GM19467 (cell line): ENCODE data around the gene MPI.
A peak's percentile ranks its signal among the peaks of the same experiment; 100 is the strongest.
"Not testable (repeated sequence)": the region's sequence is repeated elsewhere in the genome, so short reads cannot be mapped to it uniquely, and the experiment has no call there.

Source experiments
- ATAC-seq: cut with Tn5 transposase; IDR thresholded peaks from one replicate; pipeline ENCODE4 v1.9.1; 2021; ENCODE audit warnings: mild to moderate bottlenecking, moderate library complexity; ENCODE audit not compliant: unreplicated experiment

Gene MPI

DNA sequence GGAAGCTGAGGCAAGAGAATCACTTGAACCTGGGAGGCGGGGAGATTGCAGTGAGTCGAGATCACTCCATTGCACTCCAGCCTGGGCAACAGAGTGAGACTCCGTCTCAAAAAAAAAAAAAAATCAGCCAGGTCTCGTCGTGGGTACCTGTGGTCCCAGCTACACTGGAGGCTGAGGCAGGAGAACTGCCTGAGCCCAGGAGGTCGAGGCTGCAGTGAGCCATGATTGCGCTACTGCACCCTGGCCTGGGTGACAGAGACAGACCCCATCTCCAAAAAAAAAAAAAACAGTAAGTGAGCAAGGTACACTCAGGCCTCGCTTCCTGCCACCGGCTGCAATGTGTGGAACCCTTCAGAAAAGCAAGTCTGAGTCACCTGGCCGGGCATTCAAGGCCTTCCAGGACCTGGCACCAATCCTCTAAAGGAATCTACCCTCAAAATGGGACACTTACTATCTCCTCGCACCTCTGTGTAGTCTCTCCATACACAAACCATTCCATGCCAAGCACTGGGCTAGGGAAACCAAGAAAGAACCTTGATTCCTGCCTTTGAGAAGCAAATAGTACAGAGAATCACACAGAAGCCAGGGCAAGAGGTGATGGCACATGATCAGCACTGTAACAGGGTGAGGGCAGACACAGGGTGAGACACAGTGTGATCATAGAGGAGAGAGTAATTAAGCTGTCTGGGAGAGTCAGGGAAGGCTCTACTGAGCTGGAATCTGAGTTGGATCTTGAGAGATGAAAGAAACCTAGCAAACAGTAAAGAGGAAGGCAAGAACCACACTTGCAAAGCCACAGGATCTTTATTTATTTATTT, 26.4 kb upstream of the MPI start:
- no peak for ATAC-seq

DNA sequence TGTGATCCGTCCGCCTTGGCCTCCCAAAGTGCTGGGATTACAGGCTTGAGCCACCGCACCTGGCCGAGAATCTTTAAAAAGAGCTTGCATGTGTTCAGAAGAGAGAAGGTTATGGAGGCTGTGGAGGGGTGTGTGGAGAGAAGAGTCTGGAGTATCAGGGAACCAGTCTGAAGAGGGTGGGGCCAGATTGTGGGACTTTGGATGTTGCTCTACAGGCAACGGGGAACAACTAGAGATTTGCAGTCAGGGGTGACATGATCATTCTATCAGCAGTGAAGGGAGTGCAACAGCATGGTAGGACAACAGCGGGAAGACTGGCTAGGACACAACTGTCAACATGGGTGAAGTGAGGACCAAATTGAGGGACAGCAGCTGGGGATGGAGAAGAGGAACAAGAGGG, 25.5 kb upstream of the MPI start:
- no peak for ATAC-seq

GRCh38 chr15:74865316-74865715, 24.5 kb upstream of the MPI start:
- no peak for ATAC-seq

- no peak for ATAC-seq
Observed at GRCh38 chr15:74866090-74866489, 23.8 kb upstream of the MPI start.

- no peak for ATAC-seq
Observed at GRCh38 chr15:74867466-74868038, 22.3 kb upstream of the MPI start.

GRCh38 chr15:74868059-74868458, 21.8 kb upstream of the MPI start:
- no peak for ATAC-seq

GRCh38 chr15:74869372-74869725, 20.5 kb upstream of the MPI start:
- no peak for ATAC-seq

DNA sequence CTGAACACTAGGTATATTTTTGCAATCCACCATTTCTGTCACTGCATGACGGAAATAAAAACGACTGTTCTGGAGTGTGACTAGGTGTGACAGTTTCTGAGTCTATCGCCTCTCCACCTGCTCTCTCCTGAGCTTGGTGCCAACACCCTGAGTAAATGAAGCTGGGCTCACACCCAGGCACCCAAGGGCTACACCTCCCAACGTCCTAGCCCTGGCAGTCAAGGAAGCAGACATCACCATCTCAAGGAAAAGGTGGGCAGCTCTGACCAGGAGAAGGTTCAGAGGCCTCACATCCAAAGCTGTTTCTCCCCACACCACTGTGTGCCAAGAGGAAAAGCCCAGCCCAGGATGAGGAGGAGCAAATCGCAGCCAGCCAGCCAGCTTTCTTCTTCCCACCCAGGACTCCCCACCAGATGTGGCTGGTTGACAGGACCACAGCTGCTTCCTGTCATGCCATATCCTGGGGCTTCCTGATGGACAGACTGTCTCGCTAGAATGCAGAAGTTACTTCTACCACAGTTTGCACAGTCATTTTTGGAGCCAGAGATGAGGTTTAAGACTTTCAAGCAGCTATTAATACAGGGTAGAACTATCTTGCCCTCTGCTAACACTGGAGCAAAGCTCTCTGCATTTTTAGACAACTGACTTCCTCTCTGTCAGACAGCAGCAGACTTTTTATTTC, 20.0 kb upstream of the MPI start:
- peak; percentile 49 for ATAC-seq

DNA sequence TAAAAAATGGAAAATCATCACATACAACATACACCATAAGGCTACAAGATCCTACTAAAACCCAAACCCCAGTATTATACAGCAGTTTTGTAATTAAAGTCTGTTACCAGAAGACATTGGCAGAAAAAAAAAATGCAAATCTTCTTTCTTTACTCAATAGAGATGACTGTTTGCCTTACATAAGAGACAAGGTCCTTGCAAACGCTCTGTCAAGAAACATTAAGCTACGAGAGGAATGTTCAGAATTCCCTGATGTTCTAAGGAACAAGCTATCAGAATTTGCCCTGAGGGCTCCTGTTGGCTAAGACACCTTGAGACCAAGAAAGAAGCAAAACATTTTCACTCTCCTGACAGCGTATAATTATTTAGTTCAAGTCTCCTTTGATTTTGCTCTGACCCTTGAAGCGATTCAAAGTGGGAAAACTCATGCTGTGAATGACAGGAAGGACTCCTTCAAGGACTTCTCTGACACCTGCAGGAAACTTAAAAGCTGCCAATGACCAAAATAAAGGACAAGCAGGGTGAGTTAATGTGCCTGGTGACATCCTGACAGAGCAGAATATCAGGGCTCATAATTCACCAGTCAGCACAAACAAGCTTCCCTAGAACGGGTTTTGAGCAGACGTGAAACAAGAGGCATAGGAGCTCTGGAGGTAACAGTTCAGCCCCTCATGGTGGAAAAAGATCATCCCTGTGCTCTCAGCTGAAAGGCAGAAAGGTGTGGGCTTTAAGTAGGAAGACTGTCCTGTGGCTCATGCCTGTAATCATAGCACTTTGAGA, 19.2 kb upstream of the MPI start:
- ATAC-seq = no peak

GRCh38 chr15:74872702-74873035, 17.2 kb upstream of the MPI start:
- ATAC-seq = no peak

DNA sequence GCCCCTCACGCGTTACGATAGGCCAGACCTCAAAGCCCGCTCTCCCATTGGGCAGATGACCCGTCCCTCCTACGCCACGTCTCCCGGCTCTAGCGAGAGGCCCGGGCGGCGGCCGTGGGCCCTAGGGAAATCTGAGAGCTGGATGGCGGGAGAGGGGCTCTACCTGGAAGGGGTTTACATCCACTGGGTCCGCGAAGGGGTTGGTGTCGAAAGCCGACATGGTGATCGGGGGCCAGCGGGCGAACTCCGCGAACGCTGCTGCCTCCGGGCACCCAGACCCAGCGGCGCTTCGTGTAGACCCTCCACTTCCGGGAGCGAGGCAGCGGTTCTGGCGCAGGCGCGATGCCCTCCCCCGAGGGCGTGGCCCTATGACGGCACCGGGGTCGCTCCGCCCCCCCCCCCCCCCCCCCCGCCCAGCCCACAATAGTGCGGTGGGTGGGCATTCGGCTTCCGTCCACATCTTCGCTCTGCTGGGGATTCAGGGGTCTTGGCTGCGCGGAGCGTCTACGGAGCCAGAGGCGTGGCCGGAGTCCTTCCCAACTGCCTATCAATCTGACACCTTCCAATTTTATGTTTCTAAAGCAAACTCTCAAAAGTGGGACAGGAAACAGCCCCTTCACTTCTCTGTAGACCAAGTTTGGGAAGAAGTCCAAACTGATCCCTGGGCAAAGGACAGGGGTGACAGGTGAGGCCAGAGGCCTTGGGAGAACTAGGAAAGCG, 16.6 kb upstream of the MPI start, which contains the start of gene SCAMP2:
Gene SCAMP2, minus strand, starts transcription at position 330 of the 720 bp plus-strand sequence. Its CDS starts 110 bp downstream, at position 220.
- peak; percentile 68 for ATAC-seq

GRCh38 chr15:74873756-74874424, 16.0 kb upstream of the MPI start:
- no peak for ATAC-seq

DNA sequence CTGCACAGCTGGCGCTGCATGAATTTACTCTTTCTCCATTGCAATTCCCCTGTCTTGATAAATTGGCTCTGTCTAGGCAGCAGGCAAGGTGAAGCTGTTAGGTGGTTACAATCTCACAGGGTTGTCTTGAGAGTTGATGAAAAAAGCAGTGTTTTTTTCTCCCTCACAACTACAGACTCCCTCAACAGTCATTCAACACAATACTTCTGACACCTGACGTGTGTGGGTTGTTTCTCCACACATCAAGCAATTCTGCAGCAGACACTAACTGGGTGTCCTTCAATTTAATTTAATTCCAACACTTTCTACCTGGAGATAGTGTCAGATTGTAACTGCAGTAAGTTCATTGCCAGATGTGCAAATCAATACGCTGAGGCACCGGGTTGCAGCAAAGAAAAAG, 11.6 kb upstream of the MPI start:
- ATAC-seq = no peak

DNA sequence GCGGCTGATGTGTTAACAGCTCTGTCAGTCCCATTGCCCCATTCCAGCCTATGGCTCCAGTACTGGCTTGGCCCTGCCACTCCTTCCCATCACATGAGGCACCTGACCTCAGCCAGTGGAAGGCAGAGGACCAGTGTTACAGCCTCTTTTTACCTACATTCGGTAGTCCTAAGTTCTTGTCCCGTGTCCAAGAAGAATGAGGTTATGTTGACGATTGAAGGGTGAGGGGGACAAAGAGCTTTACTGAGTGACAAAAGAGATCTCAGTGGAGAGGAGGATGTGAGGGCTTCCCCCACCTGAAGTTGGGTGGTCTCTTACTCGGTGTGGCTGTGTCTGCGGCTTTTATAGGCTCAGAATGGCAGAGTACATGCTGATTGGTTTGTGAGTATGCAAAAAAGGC, 7.3 kb upstream of the MPI start:
- no peak for ATAC-seq

GRCh38 chr15:74884428-74885223, 5.2 kb upstream of the MPI start:
- no peak for ATAC-seq

- no peak for ATAC-seq
Observed at GRCh38 chr15:74885461-74885860, 4.4 kb upstream of the MPI start.

DNA sequence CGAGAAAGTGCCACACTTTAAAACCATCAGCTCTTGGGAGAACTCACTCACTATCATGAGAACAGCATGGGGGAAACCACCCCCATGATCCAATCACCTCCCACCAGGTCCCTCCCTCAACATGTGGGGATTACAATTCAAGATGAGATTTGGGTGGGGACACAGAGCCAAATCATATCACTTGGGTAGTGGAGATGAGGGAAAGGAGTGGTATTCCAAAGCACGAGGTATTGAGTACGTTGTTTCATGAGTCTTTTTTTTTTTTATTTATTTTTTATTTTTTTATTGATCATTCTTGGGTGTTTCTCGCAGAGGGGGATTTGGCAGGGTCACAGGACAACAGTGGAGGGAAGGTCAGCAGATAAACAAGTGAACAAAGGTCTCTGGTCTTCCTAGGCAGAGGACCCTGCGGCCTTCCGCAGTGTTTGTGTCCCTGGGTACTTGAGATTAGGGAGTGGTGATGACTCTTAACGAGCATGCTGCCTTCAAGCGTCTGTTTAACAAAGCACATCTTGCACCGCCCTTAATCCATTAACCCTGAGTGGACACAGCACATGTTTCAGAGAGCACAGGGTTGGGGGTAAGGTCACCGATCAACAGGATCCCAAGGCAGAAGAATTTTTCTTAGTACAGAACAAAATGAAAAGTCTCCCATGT, 2.2 kb upstream of the MPI start:
- ATAC-seq = not testable (repeated sequence)

- no peak for ATAC-seq
Observed at GRCh38 chr15:74888716-74889115, 1.1 kb upstream of the MPI start.

DNA sequence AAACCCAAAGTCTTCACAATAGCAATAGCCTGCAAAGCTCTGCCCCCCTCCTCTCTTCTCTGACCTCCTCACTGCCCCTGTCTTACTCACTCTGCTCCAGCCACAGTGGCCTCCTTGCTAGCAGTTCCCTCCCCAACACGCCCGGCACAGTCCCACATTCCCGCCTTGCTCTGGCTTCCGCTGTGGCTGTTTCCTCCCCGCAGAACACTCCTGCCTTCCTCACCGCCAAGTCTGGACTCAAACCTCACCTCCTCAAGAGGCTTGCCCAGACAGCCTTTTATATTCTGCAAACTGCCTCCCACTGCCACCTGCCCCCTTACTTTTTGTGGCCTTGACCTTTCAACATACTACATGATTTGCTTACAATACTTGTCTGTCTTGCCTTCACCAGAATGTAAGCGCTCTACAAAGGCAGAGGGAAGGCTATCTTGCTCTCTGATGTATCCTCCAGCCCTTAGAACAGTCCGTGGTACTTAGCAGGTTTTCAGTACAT, 406 bp upstream of the MPI start:
- no peak for ATAC-seq
